Measurements from ENCODE around the gene ZNF567. TPM values are rescaled to one million over a fixed set of nuclear protein-coding genes. Genes with fewer than 3 reads are reported as not detected.
"Not testable (repeated sequence)": the region's sequence is repeated elsewhere in the genome, so short reads cannot be mapped to it uniquely, and the experiment has no call there.

The ZNF567 gene
- total and polyA plus RNA-seq, 4 donors: 2.3 to 12.3 (median 3.1) TPM

GRCh38 chr19:36709423-36709822 lies 22.0 kb downstream of the ZNF567 start:
- no peak for ATAC-seq (ENCODE audit: insufficient read depth, low FRiP score)
- Histone ChIP-seq H3K9me3 (ENCODE audit: control insufficient read depth in 4 of 4, insufficient read depth in 3 of 4, low read length in 3 of 4) (peaks cover 22 to 69% (median 39%) of the 10 kb centered on the region in 4 donors), H3K4me3 (no peak overlapping the region), H3K27ac (ENCODE audit: low read depth in 1 of 2, low read length in 1 of 2) (no peak overlapping the region), H3K36me3 (ENCODE audit: control insufficient read depth in 4 of 4, insufficient read depth in 4 of 4, low read length in 4 of 4) (peaks cover 27 to 54% (median 41%) of the 10 kb centered on the region in 4 donors), H3K27me3 (ENCODE audit: control insufficient read depth in 3 of 3, insufficient read depth in 3 of 3, low read length in 2 of 3) (no peaks in the 10 kb centered on the region), H3K9ac (ENCODE audit: insufficient read depth in 1 of 2, low read length in 2 of 2) (no peak overlapping the region), H3K4me1 (ENCODE audit: control insufficient read depth in 5 of 5, insufficient read depth in 5 of 5, low read length in 5 of 5) (no peaks in the 10 kb centered on the region)
- no peak for TF ChIP-seq CTCF (IDR thresholded peaks at IDR 0.05; ENCODE audit: control extremely low read depth, extremely low read depth)
- WGBS, 2 donors: 85 to 93% methylated on average over 2 of the region's 2 CpGs
- no peak for DNase-seq

GRCh38 chr19:36719687-36720556 lies 32.5 kb downstream of the ZNF567 start:
- Histone ChIP-seq H3K9ac (ENCODE audit: insufficient read depth in 1 of 2, low read length in 2 of 2) (no peak overlapping the region), H3K9me3 (ENCODE audit: control insufficient read depth in 4 of 4, insufficient read depth in 3 of 4, low read length in 3 of 4) (peaks cover 32 to 59% (median 45%) of the 10 kb centered on the region in 4 donors), H3K36me3 (ENCODE audit: control insufficient read depth in 4 of 4, insufficient read depth in 4 of 4, low read length in 4 of 4) (peaks cover 14 to 56% (median 50%) of the 10 kb centered on the region in 4 donors), H3K27me3 (ENCODE audit: control insufficient read depth in 3 of 3, insufficient read depth in 3 of 3, low read length in 2 of 3) (no peaks in the 10 kb centered on the region), H3K4me1 (ENCODE audit: control insufficient read depth in 5 of 5, insufficient read depth in 5 of 5, low read length in 5 of 5) (no peaks in the 10 kb centered on the region), H3K4me3 (no peak overlapping the region), H3K27ac (ENCODE audit: low read depth in 1 of 2, low read length in 1 of 2) (no peak overlapping the region)
- ATAC-seq (ENCODE audit: insufficient read depth, low FRiP score) (no peak), DNase-seq (no peak)
- WGBS, 2 donors: 97 to 99% methylated on average over 10 of the region's 10 CpGs
- TF ChIP-seq CTCF (IDR thresholded peaks at IDR 0.05; ENCODE audit: control extremely low read depth, extremely low read depth): no peak

- H3K36me3 ChIP-seq (ENCODE audit: control insufficient read depth in 4 of 4, insufficient read depth in 4 of 4, low read length in 4 of 4): peaks cover 0 to 17% (median 0%) of the 10 kb centered on the region in 4 donors
- H3K4me3 ChIP-seq; H3K27ac ChIP-seq (ENCODE audit: low read depth in 1 of 2, low read length in 1 of 2); H3K4me1 ChIP-seq (ENCODE audit: control insufficient read depth in 5 of 5, insufficient read depth in 5 of 5, low read length in 5 of 5); ATAC-seq (ENCODE audit: insufficient read depth, low FRiP score); H3K27me3 ChIP-seq (ENCODE audit: control insufficient read depth in 3 of 3, insufficient read depth in 3 of 3, low read length in 2 of 3); DNase-seq; H3K9ac ChIP-seq (ENCODE audit: insufficient read depth in 1 of 2, low read length in 2 of 2): not testable (repeated sequence)
- peaks cover 6 to 43% (median 35%) of the 10 kb centered on the region in 4 donors for H3K9me3 ChIP-seq (ENCODE audit: control insufficient read depth in 4 of 4, insufficient read depth in 3 of 4, low read length in 3 of 4)
- 66 to 80% methylated on average over 9 of the region's 9 CpGs for WGBS, 2 donors
Observed at GRCh38 chr19:36736166-36736565, 48.8 kb downstream of the ZNF567 start.

- H3K4me3 ChIP-seq: no peak overlapping the region
- H3K9ac ChIP-seq (ENCODE audit: insufficient read depth in 1 of 2, low read length in 2 of 2): no peak overlapping the region
- no peak for DNase-seq
- 99 to 100% methylated on average over 4 of the region's 4 CpGs for WGBS, 2 donors
- H3K4me1 ChIP-seq (ENCODE audit: control insufficient read depth in 5 of 5, insufficient read depth in 5 of 5, low read length in 5 of 5): no peaks in the 10 kb centered on the region
- peaks cover 7 to 58% (median 51%) of the 10 kb centered on the region in 4 donors for H3K36me3 ChIP-seq (ENCODE audit: control insufficient read depth in 4 of 4, insufficient read depth in 4 of 4, low read length in 4 of 4)
- peaks cover 43 to 60% (median 53%) of the 10 kb centered on the region in 4 donors for H3K9me3 ChIP-seq (ENCODE audit: control insufficient read depth in 4 of 4, insufficient read depth in 3 of 4, low read length in 3 of 4)
- H3K27me3 ChIP-seq (ENCODE audit: control insufficient read depth in 3 of 3, insufficient read depth in 3 of 3, low read length in 2 of 3): no peaks in the 10 kb centered on the region
- no peak for TF ChIP-seq CTCF (IDR thresholded peaks at IDR 0.05; ENCODE audit: control extremely low read depth, extremely low read depth)
- H3K27ac ChIP-seq (ENCODE audit: low read depth in 1 of 2, low read length in 1 of 2): no peak overlapping the region
- ATAC-seq (ENCODE audit: insufficient read depth, low FRiP score): no peak
Observed at GRCh38 chr19:36745870-36746269, 58.5 kb downstream of the ZNF567 start.
